Muscle of leg (tissue), 16 donors: ENCODE data around the gene FOXQ1. TPM values are rescaled to one million over a fixed set of nuclear protein-coding genes. Genes with fewer than 3 reads are reported as not detected.

Experiments
- DNase-seq: peaks from one replicate; pipeline ENCODE4 v3.0.0; 2013
- H3K27ac ChIP-seq: one replicate; pipeline ENCODE4 v1.5.1; 2013; ENCODE audit warnings: mild to moderate bottlenecking, low read length, control low read depth
- H3K27me3 ChIP-seq: one replicate; pipeline ENCODE4 v1.6.1; 2013; ENCODE audit warnings: low read length; ENCODE audit not compliant: control insufficient read depth, insufficient read depth
- H3K36me3 ChIP-seq: one replicate; pipeline ENCODE4 v1.6.1; 2013; ENCODE audit warnings: low read length; ENCODE audit not compliant: control insufficient read depth, insufficient read depth
- H3K4me1 ChIP-seq: one replicate; pipeline ENCODE4 v1.6.1; 2013; ENCODE audit warnings: low read length; ENCODE audit not compliant: control insufficient read depth, insufficient read depth
- H3K4me3 ChIP-seq: one replicate; pipeline ENCODE4 v1.5.1; 2013; ENCODE audit warnings: low read length, control low read depth
- H3K9me3 ChIP-seq: replicated peaks from 2 replicates; pipeline ENCODE4 v1.6.1; 2013; ENCODE audit warnings: low read depth, low read length; ENCODE audit not compliant: control insufficient read depth
- WGBS: methylation state at CpG from one replicate; pipeline ENCODE4 v1.1.5; 2013; ENCODE audit warnings: missing lambda C conversion rate; ENCODE audit not compliant: insufficient coverage; 5-methylcytosine and 5-hydroxymethylcytosine counted together
- long read RNA-seq, 11 donors: transcript quantifications; one replicate each; lab custom pipeline, GENCODE V29; 2026
- polyA plus RNA-seq, 8 donors: library from polyadenylated mRNA; unstranded; fragments of 120-200 nt; gene quantifications; one replicate each; pipeline versions ENCODE4 v1.2.1 to v1.2.3, GENCODE V29; 2013; ENCODE audit warnings: inconsistent platforms in 1 of 8, low replicate concordance in 1 of 8; ENCODE audit not compliant: insufficient read length in 8 of 8, insufficient read depth in 1 of 8
- total RNA-seq: library from RNA; stranded (reverse); fragments of 120-200 nt; gene quantifications from one replicate; pipeline ENCODE4 v1.2.4, GENCODE V29; 2013

FOXQ1 gene, protein sequence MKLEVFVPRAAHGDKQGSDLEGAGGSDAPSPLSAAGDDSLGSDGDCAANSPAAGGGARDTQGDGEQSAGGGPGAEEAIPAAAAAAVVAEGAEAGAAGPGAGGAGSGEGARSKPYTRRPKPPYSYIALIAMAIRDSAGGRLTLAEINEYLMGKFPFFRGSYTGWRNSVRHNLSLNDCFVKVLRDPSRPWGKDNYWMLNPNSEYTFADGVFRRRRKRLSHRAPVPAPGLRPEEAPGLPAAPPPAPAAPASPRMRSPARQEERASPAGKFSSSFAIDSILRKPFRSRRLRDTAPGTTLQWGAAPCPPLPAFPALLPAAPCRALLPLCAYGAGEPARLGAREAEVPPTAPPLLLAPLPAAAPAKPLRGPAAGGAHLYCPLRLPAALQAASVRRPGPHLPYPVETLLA
- total RNA-seq (0.04 TPM), polyA plus RNA-seq (under 1 TPM in 4 of 8 donors, not detected in 4; 0.07 to 0.44 (median 0.09) TPM)
- long read RNA-seq, donor 1: 0 reads
- long read RNA-seq, donor 2: 0 reads
- long read RNA-seq, donor 3: 0 reads
- long read RNA-seq, donor 4, partial matches to known transcripts: 0 of 1 reads
- long read RNA-seq, donor 4, other reads (novel, unspliced or antisense): 0 of 1 reads
- long read RNA-seq, donor 5: 0 reads
- long read RNA-seq, donor 6: 0 reads
- long read RNA-seq, donor 7: 0 reads
- long read RNA-seq, donor 8: 0 reads
- long read RNA-seq, donor 9: 0 reads
- long read RNA-seq, donor 10: 0 reads
- long read RNA-seq, donor 11, partial matches to known transcripts: 0 of 1 reads
- long read RNA-seq, donor 11, other reads (novel, unspliced or antisense): 0 of 1 reads

DNA sequence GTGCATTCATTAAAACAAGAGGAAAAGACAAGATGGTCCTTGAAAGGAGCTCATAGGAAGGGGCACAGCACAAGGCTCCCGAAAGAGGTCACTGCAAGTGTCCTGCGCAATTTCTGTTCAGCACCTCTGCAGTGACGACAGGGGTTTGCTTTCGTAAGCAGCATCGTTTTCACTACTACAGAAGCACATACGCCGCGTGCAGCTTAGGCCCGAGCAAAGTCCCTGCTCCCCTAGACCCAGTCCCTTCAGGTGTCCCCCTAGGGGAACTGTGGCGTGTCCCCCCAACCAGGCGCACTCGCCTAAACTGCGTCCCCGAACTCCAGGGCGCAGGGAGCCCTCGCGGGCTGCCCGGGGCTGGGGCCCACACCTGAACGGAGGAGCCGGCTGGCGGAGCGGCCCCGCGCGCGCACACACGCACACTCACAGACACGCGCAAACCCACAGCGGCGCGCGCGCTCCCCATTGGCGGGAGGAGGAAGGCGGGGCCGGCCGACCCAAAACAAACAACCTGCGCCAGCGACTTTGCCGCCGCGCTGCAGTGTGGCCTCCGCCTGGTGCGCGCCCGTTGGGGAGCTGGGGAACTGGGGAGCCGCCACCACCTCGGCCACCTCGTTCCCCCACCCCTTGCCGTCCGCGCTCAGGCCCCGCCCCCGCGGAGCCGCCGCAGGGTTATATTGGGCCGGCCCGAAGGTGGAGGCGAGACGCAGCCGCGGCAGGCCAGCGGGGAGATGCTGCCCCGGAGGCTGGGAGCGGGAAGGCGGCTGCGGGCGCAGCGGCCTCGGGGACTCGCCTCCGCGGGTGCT is at the start of gene FOXQ1:
FOXQ1 (plus strand) TSS at position 699 of the 803 bp plus-strand sequence. CDS start 607 bp downstream, outside the sequence.
- peaks cover 77% of the 10 kb centered on the region for H3K27me3 ChIP-seq
- peak within 1 kb of the TSS; percentile 5 for H3K4me3 ChIP-seq
- peaks cover 18% of the 10 kb centered on the region for H3K4me1 ChIP-seq
- no peaks in the 10 kb centered on the region for H3K9me3 ChIP-seq
- WGBS: under 1% methylated on average over 75 of the region's 75 CpGs
- no peak within 1 kb of the TSS for H3K27ac ChIP-seq
- H3K36me3 ChIP-seq: no peaks in the 10 kb centered on the region
- DNase-seq: peak; percentile 43

DNA sequence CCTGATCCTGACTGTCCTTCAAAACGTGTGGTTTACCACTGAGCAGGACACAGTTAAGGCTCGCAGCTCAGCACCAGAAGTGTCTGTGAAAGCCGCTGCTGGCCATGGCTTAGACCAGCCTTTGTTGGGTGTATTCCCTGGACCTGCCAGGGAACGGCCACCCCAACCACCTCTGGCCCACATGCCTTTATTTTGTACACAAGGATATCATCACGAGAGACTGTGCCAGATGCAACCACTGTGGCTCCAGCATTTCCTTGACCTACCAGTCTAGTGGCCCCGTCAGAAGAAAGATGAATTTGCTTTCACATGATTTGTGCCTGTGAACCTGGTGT is 49.2 kb upstream of the FOXQ1 start:
- Histone ChIP-seq H3K27ac (no peak overlapping the region), H3K27me3 (peaks cover 2% of the 10 kb centered on the region), H3K4me1 (no peaks in the 10 kb centered on the region), H3K9me3 (no peaks in the 10 kb centered on the region), H3K4me3 (no peak overlapping the region), H3K36me3 (no peaks in the 10 kb centered on the region)
- WGBS: 86% methylated on average over 6 of the region's 6 CpGs
- DNase-seq: no peak

DNA sequence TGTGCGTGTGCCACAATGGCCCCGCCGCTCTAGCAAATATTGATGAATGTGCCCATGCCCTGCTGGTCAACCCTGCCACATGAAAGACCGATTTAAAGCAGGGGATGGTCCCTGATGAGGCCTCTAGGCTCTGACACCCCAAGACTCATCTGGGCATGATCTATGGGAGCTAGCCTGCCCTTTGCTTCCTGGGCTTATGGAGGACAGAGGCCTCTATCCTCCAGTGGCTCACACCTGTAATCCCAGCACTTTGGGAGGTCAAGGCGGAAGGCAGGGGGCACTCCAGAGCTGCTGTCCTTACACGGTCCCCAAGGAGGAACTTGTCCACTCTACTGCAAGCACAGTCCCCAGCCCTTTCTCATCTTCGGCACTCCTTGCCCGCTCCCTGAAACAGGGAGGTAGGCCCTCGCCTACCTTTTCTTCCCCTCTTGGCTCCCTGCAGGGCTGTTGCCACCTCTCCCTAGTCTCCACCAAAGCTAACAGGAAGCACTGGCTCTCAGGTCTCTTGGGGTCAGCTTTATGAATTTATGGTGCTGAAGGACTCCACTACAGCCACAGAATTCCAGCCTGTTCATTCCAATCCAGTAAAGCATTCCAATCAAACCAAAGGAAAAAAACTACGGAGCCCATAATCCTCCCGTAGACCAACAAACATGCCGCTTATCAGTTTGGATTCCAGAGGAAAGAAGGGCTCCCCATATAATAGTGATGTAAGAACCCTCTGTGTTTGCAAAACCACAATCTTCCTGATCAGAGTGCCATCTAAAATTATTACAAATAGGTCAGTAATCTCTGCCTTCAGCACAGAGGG is 48.7 kb upstream of the FOXQ1 start:
- 84% methylated on average over 9 of the region's 12 CpGs for WGBS
- no peak for DNase-seq
- no peak overlapping the region for H3K4me3 ChIP-seq
- no peaks in the 10 kb centered on the region for H3K9me3 ChIP-seq
- no peaks in the 10 kb centered on the region for H3K36me3 ChIP-seq
- H3K27ac ChIP-seq: no peak overlapping the region
- H3K4me1 ChIP-seq: no peaks in the 10 kb centered on the region
- peaks cover 2% of the 10 kb centered on the region for H3K27me3 ChIP-seq

DNA sequence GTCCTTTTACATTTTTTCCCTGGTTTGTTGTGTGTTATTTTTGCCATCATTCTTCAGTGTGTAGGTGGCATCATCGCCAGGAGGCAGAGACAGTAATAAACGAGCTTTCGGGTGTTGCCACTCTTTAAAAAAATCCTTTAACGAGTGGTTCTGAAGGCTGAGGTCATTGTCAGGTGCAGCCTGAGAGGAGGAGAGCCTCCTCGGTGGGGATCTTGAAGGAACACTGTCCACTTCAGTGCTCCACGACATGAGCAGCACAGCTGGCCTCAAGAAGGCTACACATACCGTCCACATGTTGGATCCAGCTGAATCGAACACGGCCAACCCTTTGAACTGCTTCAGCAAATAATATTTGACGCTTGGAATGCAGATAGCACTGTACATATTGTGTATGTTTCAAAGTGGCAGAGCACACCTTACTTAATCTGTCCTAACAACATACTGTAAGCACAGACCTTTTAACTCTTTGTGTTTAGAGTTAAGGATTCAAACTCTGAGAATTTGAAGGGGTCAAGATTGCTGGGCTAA is 48.0 kb upstream of the FOXQ1 start:
- H3K4me1 ChIP-seq: no peaks in the 10 kb centered on the region
- peaks cover 2% of the 10 kb centered on the region for H3K27me3 ChIP-seq
- no peak overlapping the region for H3K27ac ChIP-seq
- no peaks in the 10 kb centered on the region for H3K9me3 ChIP-seq
- H3K4me3 ChIP-seq: no peak overlapping the region
- WGBS: 59% methylated on average over 6 of the region's 10 CpGs
- no peaks in the 10 kb centered on the region for H3K36me3 ChIP-seq
- no peak for DNase-seq

DNA sequence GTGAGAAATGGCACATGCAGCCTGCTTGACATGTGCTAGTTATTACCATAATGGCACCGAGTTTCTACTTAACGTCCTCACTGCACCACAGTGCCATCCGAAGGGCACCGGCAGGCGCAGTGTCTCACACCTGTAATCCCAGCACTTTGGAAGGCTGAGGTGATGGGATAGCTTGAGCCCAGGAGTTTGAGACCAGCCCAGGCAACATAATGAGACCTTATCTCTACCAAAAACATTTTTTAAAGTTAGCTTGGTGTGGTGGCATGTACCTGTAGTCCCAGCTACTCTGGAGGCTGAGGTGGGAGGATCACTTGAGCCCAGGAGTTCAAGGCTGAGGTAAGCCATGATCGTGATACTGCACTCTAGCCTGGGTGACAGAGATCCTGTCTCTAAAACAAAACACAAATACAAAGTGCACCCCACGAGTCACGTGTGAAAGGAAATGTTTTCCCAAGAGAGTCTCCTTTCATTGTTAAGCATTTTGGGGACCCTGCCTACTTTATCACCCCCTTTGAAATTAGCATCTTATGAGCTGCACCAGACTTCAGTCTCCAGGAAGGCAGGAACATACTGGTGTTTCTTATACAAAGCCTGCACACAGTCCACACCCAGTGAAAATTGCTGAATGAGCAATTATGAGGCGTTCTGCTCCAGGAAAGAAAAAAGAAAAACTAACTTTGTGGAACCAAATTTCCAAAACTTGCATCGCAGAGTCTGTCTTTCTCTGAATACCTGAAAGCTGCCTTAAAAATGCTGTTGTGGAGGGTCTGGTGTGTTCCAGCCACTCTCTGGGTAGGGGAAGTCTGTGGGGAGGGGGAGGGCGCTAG is 47.1 kb upstream of the FOXQ1 start:
- Histone ChIP-seq H3K27me3 (peaks cover 2% of the 10 kb centered on the region), H3K9me3 (no peaks in the 10 kb centered on the region), H3K27ac (no peak overlapping the region), H3K36me3 (no peaks in the 10 kb centered on the region), H3K4me3 (no peak overlapping the region), H3K4me1 (no peaks in the 10 kb centered on the region)
- 64% methylated on average over 4 of the region's 11 CpGs for WGBS
- DNase-seq: no peak

DNA sequence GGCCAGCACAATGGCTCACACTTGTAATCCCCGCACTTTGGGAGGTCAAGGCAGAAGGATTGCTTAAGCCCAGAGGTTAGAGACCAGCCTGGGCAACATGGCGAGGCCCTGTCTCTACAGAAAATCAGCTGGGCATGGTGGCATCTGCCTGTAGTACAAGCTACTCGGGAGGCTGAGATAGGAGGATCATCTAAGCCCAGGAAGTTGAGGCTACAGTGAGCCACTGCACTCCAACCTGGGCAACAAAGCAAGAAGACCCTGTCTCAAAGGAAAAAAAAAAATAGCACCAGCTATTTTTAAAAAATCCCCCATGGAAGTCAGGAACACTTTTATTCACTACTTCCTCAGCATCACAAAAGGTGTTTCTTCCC is 45.2 kb upstream of the FOXQ1 start:
- Histone ChIP-seq H3K9me3 (no peaks in the 10 kb centered on the region), H3K27ac (no peak overlapping the region), H3K4me3 (no peak overlapping the region), H3K27me3 (peaks cover 2% of the 10 kb centered on the region), H3K4me1 (no peaks in the 10 kb centered on the region), H3K36me3 (no peaks in the 10 kb centered on the region)
- 87% methylated on average over 3 of the region's 3 CpGs for WGBS
- DNase-seq: no peak

DNA sequence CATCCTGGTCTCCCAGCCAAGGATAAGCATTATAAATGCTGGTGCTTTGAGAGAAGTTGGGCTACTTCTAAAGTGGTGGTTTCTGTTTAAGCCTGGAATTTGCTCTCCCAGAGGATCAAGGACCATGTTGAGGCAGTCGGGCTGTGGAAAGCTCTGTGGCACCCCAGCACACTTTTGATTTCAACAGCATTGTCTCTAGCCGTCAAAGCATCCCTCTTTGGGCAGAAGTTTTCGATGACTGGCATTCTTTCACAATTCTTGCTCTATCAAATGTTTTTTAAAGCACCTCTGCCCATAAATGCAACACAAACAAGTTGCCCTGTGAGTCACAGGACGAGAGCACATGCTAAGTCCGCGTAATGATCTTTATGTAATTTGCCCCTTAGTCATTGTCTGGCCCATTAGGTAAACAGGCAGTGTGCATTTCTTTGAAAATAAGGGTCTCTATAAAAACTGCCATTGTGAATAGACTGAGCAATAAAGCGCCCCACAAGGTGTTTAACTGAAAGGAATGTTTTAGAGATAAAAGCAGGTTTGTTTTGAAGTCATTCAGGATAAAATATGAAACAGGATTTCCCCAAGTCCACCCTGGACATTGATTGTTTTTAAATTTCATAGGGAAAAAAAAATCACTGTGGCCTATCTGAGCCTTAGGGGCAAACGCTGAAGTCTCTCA is 44.7 kb upstream of the FOXQ1 start:
- WGBS: 66% methylated on average over 6 of the region's 8 CpGs
- no peaks in the 10 kb centered on the region for H3K36me3 ChIP-seq
- H3K9me3 ChIP-seq: peaks cover under 1% of the 10 kb centered on the region
- no peak overlapping the region for H3K27ac ChIP-seq
- no peak for DNase-seq
- peaks cover 2% of the 10 kb centered on the region for H3K27me3 ChIP-seq
- H3K4me1 ChIP-seq: no peaks in the 10 kb centered on the region
- H3K4me3 ChIP-seq: no peak overlapping the region

DNA sequence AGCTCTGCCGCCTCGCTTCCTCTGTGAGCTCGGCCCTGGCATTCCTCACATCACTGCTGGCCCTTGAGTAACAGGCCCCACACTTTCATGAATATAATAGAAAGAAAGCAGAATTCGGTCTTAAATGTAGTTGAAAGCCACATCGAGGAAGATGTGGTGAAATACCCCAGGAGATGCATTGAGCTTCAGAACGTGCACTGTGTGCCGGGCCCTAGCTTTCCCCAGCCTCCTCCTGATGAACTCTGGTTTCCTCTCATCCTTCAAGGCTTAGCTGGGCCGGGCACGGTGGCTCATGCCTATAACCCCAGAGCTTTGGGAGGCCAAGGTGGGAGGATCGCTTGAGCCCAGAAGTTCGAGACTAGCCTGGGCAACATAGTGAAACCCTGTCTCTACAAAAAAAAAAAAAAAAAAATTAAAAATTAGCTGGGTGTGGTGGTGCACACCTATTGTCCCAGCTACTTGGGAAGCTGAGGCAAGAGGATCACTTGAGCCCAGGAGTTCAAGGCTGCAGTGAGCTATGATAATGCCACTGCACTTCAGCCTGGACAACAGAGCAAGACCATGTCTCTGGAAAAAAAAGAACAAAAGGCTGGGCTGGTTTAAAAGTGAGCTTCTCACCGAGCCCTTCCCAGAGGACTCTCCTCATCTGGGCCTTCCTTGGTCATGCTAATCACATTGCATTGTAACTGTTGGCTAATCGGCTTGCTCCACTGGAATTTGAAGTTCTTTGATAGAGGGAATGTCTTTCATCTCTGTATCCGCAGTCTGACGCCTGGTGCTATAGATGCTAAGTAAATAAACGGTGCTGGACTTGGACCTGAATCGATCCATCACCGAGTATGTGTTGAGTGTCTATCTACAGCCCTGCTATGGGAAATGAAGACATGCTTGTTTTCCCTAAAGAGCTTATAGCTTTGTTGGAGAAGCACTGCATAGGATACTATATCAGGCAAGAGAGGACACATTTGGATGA is 43.8 kb upstream of the FOXQ1 start:
- Histone ChIP-seq H3K4me3 (no peak overlapping the region), H3K4me1 (no peaks in the 10 kb centered on the region), H3K27ac (no peak overlapping the region), H3K36me3 (no peaks in the 10 kb centered on the region), H3K9me3 (peaks cover 5% of the 10 kb centered on the region), H3K27me3 (no peaks in the 10 kb centered on the region)
- no peak for DNase-seq
- 73% methylated on average over 7 of the region's 18 CpGs for WGBS
